Gastrocnemius medialis (tissue), 4 donors: Measurements from ENCODE around the gene EPB41L5. TPM values are rescaled to one million over a fixed set of nuclear protein-coding genes. Genes with fewer than 3 reads are reported as not detected.

Experiments used
- ATAC-seq, 2 donors: fragments of 150-250 bp; one replicate each; pipeline ENCODE4 v1.9.1; 2016
- DNase-seq, 2 donors: peaks; one replicate each; pipeline ENCODE4 v3.0.0-alpha.2; 2019
- H3K27ac ChIP-seq, 4 donors: fragments of 200-600 bp; sonication (generic); 1 replicate in 1 of 4; 2 replicates in 3 of 4; pipeline ENCODE4 v1.5.1; 2016 to 2018; ENCODE audit warnings: mild to moderate bottlenecking in 2 of 4, moderate library complexity in 1 of 4
- H3K27me3 ChIP-seq, 3 donors: fragments of 200-600 bp; sonication (generic) in 2 of 3; 1 replicate in 1 of 3; 2 replicates in 2 of 3; pipeline versions ENCODE4 v1.5.1 to v1.6.0; 2016 to 2019; ENCODE audit warnings: mild to moderate bottlenecking in 1 of 3, moderate library complexity in 1 of 3
- H3K36me3 ChIP-seq, 2 donors: fragments of 200-600 bp; sonication (generic) in 1 of 2; one replicate each; pipeline ENCODE4 v1.5.1; 2017 to 2018
- H3K4me1 ChIP-seq, 2 donors: fragments of 200-600 bp; sonication (generic) in 1 of 2; one replicate each; pipeline ENCODE4 v1.5.1; 2016 to 2017; ENCODE audit warnings: mild to moderate bottlenecking in 2 of 2
- H3K4me3 ChIP-seq, 4 donors: fragments of 200-600 bp; sonication (generic) in 3 of 4; 1 replicate in 1 of 4; 2 replicates in 3 of 4; pipeline ENCODE4 v1.5.1; 2016 to 2019; ENCODE audit warnings: mild to moderate bottlenecking in 2 of 4
- H3K9me3 ChIP-seq, 3 donors: fragments of 200-600 bp; sonication (generic) in 2 of 3; 1 replicate in 1 of 3; 2 replicates in 2 of 3; pipeline ENCODE4 v1.5.1; 2016 to 2019
- CTCF ChIP-seq, 5 experiments: fragments of 450-650 bp in 3 of 5; fragments of 200-600 bp in 2 of 5; sonication (generic) in 2 of 5; IDR thresholded peaks in 4 of 5; conservative IDR thresholded peaks in 1 of 5; 1 replicate in 4 of 5; 2 replicates in 1 of 5; pipeline ENCODE4 v1.5.1; 2016 to 2019; ENCODE audit warnings: antibody characterized with exemption in 5 of 5, mild to moderate bottlenecking in 3 of 5, moderate library complexity in 3 of 5
- POLR2A ChIP-seq, 2 donors: fragments of 450-650 bp; IDR thresholded peaks; one replicate each; pipeline ENCODE4 v1.6.1; 2017; ENCODE audit warnings: antibody characterized with exemption in 2 of 2, mild to moderate bottlenecking in 2 of 2, moderate library complexity in 2 of 2
- in situ Hi-C, 4 donors: fragments of 200-750 bp; cut with MboI; loops; one replicate each; pipeline versions ENCODE4 v1.15.0 to v1.8.0; 2017; ENCODE audit warnings: low sequenced_read_pairs in 4 of 4
- intact Hi-C: fragments of 100-400 bp; cut with DNase I; formaldehyde crosslinking; loops from one replicate; pipeline ENCODE4 v1.15.1; 2023; ENCODE audit warnings: low total_unique reads
- total RNA-seq, 4 donors: library from RNA; depleted of rRNA; stranded (reverse); fragments of >200 nt; gene quantifications; one replicate each; pipeline versions ENCODE4 v1.1.0 to v1.2.3, GENCODE V29; 2016

The EPB41L5 gene
- total RNA-seq, result 10 to 100 TPM in 2 of 4 donors, 1 to 10 TPM in 2; 8.3 to 41.1 (median 12.7) TPM

GRCh38 chr2:120012771-120013596 is at the start of gene EPB41L5:
EPB41L5 (plus strand) TSS chr2:120013077; CDS start chr2:120019085, 6,008 bp downstream.
- H3K4me3 ChIP-seq, result peak within 1 kb of the TSS; percentile 88 to 98 (median 95)
- peak; percentile 84 to 91 for DNase-seq
- H3K27me3 ChIP-seq, result no peaks in the 10 kb centered on the region
- H3K36me3 ChIP-seq, result no peaks in the 10 kb centered on the region
- ATAC-seq, result peak; percentile 92 to 94
- in situ Hi-C loops (loop anchor here in 1 of 4 donors (25.0 kb wide), 1 partner anchor 251 kb away; the partner anchor contains the start of gene PTPN4), intact Hi-C loops (loop anchor here (1.0 to 10.0 kb wide), 4 partner anchors 59 to 302 kb away; partner anchors contain the start of gene PTPN4)
- peak within 1 kb of the TSS; percentile 89 to 97 (median 92) for H3K27ac ChIP-seq
- TF ChIP-seq POLR2A (IDR thresholded peaks at IDR 0.05) (peak; percentile 84 to 92), CTCF (IDR thresholded peaks at IDR 0.05 in 4 of 5, conservative IDR thresholded peaks at IDR 0.05 in 1 of 5) (peak in 1 of 5 experiments; percentile 15)
- H3K9me3 ChIP-seq, result no peaks in the 10 kb centered on the region
- peaks cover 13 to 25% of the 10 kb centered on the region in 2 donors for H3K4me1 ChIP-seq

- no peak overlapping the region for H3K4me3 ChIP-seq
- intact Hi-C loops, result no loop called here
- peaks cover 0 to 3% (median 0%) of the 10 kb centered on the region in 3 donors for H3K9me3 ChIP-seq
- in situ Hi-C loops, result no loop called here
- ATAC-seq (no peak), DNase-seq (no peak)
- TF ChIP-seq CTCF (IDR thresholded peaks at IDR 0.05 in 4 of 5, conservative IDR thresholded peaks at IDR 0.05 in 1 of 5), result no peak
- no peak overlapping the region for H3K27ac ChIP-seq
- H3K27me3 ChIP-seq, result no peaks in the 10 kb centered on the region
- no peaks in the 10 kb centered on the region for H3K36me3 ChIP-seq
- no peaks in the 10 kb centered on the region for H3K4me1 ChIP-seq
Observed at GRCh38 chr2:119981896-119982295, 31.0 kb upstream of the EPB41L5 start.

DNA sequence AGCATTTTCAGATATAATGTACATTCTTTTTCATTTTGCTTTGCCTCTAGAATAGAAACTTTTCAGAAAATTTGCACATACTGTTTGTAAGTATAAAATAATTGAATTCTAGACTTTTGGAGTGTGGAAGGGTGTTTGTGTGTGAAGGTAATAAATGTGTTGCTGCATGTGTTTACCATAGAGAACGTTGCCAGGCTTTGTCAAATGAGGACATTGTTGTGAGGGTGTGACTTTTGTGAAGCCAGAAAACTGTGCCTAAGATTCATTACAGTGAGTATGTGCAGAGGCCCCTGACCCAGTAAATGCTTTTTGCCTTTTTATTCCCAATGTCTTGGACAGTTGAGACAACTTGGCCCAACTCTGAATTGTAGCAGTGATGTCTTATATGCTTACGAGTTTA is 30.4 kb upstream of the EPB41L5 start:
- intact Hi-C loops, result no loop called here
- no peak overlapping the region for H3K27ac ChIP-seq
- H3K4me3 ChIP-seq, result no peak overlapping the region
- no peak for ATAC-seq
- peaks cover 0 to 3% (median 0%) of the 10 kb centered on the region in 3 donors for H3K9me3 ChIP-seq
- DNase-seq, result no peak
- in situ Hi-C loops, result no loop called here
- TF ChIP-seq POLR2A (IDR thresholded peaks at IDR 0.05) (no peak), CTCF (IDR thresholded peaks at IDR 0.05 in 4 of 5, conservative IDR thresholded peaks at IDR 0.05 in 1 of 5) (no peak)
- no peaks in the 10 kb centered on the region for H3K4me1 ChIP-seq
- no peaks in the 10 kb centered on the region for H3K27me3 ChIP-seq
- no peaks in the 10 kb centered on the region for H3K36me3 ChIP-seq

DNA sequence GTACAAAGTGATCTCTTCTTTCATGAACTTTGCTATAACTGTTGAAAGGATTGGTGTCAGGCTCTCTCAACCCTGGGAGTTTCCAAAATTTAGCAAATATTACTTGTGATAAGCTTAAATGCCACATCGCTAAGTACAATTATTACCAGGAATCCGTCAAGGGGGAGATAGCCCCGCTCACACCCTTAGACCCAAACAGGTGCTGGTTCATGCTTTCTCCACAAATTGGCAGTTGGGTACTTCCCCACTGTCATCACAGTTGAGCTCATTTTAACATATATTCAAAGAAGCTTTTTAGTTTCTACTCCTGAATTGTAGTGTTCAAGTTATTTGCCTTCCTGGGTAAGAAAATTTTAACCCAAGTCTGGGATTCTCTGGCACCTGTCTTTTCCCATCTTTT is 29.8 kb upstream of the EPB41L5 start:
- H3K9me3 ChIP-seq, result peaks cover 0 to 3% (median 0%) of the 10 kb centered on the region in 3 donors
- DNase-seq, result no peak
- H3K36me3 ChIP-seq, result no peaks in the 10 kb centered on the region
- TF ChIP-seq CTCF (IDR thresholded peaks at IDR 0.05 in 4 of 5, conservative IDR thresholded peaks at IDR 0.05 in 1 of 5) (no peak), POLR2A (IDR thresholded peaks at IDR 0.05) (no peak)
- ATAC-seq, result no peak
- no peak overlapping the region for H3K27ac ChIP-seq
- H3K4me3 ChIP-seq, result no peak overlapping the region
- in situ Hi-C loops (no loop called here), intact Hi-C loops (no loop called here)
- no peaks in the 10 kb centered on the region for H3K4me1 ChIP-seq
- H3K27me3 ChIP-seq, result no peaks in the 10 kb centered on the region
